ENCODE data around the gene GABBR2. TPM values are rescaled to one million over a fixed set of nuclear protein-coding genes. Genes with fewer than 3 reads are reported as not detected.

Gene GABBR2
- total RNA-seq, 6 experiments from 2014 or later = not detected

- Histone ChIP-seq H3K4me1 (no peaks in the 10 kb centered on the region), H3K9me3 (no peaks in the 10 kb centered on the region), H3K4me3 (no peak overlapping the region), H3K27me3 (no peaks in the 10 kb centered on the region), H3K27ac (no peak overlapping the region), H3K36me3 (no peaks in the 10 kb centered on the region)
- ATAC-seq (no peak), DNase-seq (no peak)
- WGBS (ENCODE audit: insufficient coverage, low coverage, low lambda C conversion rate, missing lambda C conversion rate) = 95% methylated on average over 4 of the region's 8 CpGs
- no peak for TF ChIP-seq POLR2A (IDR thresholded peaks at IDR 0.05)
- no peak for TF ChIP-seq CTCF (IDR thresholded peaks at IDR 0.05)
- intact Hi-C loops (cut with DNase I) = no loop called here
These were observed 330.4 kb downstream of the GABBR2 start for GRCh38 chr9:98378206-98378780.

- no peak for TF ChIP-seq POLR2A (IDR thresholded peaks at IDR 0.05)
- no peak for TF ChIP-seq CTCF (IDR thresholded peaks at IDR 0.05)
- Histone ChIP-seq H3K27ac (no peak overlapping the region), H3K4me3 (no peak overlapping the region), H3K9me3 (no peaks in the 10 kb centered on the region), H3K36me3 (no peaks in the 10 kb centered on the region), H3K27me3 (no peaks in the 10 kb centered on the region), H3K4me1 (no peaks in the 10 kb centered on the region)
- WGBS (ENCODE audit: insufficient coverage, low coverage, low lambda C conversion rate, missing lambda C conversion rate) = 66% methylated on average over 3 of the region's 3 CpGs
- DNase-seq (no peak), ATAC-seq (peak in 1 of 4 donors; percentile 12)
- intact Hi-C loops (cut with DNase I) = no loop called here
These were observed 333.5 kb downstream of the GABBR2 start for GRCh38 chr9:98375138-98375726.

- TF ChIP-seq POLR2A (IDR thresholded peaks at IDR 0.05) (no peak), CTCF (IDR thresholded peaks at IDR 0.05) (no peak)
- H3K27ac ChIP-seq = no peak overlapping the region
- 14% methylated on average over 8 of the region's 10 CpGs for WGBS (ENCODE audit: insufficient coverage, low coverage, low lambda C conversion rate, missing lambda C conversion rate)
- DNase-seq (no peak), ATAC-seq (peak in 3 of 4 donors; percentile 43 to 87 (median 51))
- intact Hi-C loops (cut with DNase I) = no loop called here
- H3K4me1 ChIP-seq = no peaks in the 10 kb centered on the region
- no peak overlapping the region for H3K4me3 ChIP-seq
- no peaks in the 10 kb centered on the region for H3K27me3 ChIP-seq
- no peaks in the 10 kb centered on the region for H3K36me3 ChIP-seq
- no peaks in the 10 kb centered on the region for H3K9me3 ChIP-seq
These were observed 334.2 kb downstream of the GABBR2 start for GRCh38 chr9:98374385-98375051.

- intact Hi-C loops (cut with DNase I) = no loop called here
- Histone ChIP-seq H3K36me3 (no peaks in the 10 kb centered on the region), H3K4me1 (no peaks in the 10 kb centered on the region), H3K27ac (no peak overlapping the region), H3K9me3 (no peaks in the 10 kb centered on the region), H3K4me3 (no peak overlapping the region), H3K27me3 (no peaks in the 10 kb centered on the region)
- TF ChIP-seq POLR2A (IDR thresholded peaks at IDR 0.05) (no peak), CTCF (IDR thresholded peaks at IDR 0.05) (no peak)
- DNase-seq = no peak
- no peak for ATAC-seq
These were observed 335.1 kb downstream of the GABBR2 start for GRCh38 chr9:98373609-98374008.

Measured in right lobe of liver (tissue), 6 donors.